ENCODE results near the gene SORBS1.

DNA sequence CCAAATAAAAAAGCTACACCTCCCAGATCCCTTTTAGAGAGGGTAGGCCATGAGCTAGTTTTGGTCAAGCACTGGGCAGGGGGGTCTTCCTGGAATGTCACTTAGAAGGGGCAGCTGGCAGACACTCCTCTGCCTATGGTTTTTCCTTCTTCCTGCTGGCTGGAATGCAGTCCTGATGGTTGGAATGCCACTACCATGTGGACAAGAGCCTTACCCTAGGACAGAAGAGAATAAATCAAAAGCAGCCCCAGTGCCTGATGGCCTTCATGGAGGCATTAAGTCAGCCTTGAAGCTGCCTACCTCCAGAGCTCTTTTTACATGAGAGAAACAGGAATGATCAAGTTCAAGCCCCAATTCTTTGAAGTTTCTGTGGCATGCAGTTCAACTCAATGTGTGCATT is 43.5 kb upstream of the SORBS1 start:
- TF ChIP-seq, protein P1, sequence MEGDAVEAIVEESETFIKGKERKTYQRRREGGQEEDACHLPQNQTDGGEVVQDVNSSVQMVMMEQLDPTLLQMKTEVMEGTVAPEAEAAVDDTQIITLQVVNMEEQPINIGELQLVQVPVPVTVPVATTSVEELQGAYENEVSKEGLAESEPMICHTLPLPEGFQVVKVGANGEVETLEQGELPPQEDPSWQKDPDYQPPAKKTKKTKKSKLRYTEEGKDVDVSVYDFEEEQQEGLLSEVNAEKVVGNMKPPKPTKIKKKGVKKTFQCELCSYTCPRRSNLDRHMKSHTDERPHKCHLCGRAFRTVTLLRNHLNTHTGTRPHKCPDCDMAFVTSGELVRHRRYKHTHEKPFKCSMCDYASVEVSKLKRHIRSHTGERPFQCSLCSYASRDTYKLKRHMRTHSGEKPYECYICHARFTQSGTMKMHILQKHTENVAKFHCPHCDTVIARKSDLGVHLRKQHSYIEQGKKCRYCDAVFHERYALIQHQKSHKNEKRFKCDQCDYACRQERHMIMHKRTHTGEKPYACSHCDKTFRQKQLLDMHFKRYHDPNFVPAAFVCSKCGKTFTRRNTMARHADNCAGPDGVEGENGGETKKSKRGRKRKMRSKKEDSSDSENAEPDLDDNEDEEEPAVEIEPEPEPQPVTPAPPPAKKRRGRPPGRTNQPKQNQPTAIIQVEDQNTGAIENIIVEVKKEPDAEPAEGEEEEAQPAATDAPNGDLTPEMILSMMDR (IDR thresholded peaks at IDR 0.05), result no peak
- no peak for TF ChIP-seq EZH2 (IDR thresholded peaks at IDR 0.05; ENCODE audit: borderline replicate concordance, insufficient read depth, low read depth, low read length, poor library complexity, severe bottlenecking)
